ENCODE measurements around the gene CXorf58.
A peak's percentile ranks its signal among the peaks of the same experiment; 100 is the strongest.

The CXorf58 gene

DNA sequence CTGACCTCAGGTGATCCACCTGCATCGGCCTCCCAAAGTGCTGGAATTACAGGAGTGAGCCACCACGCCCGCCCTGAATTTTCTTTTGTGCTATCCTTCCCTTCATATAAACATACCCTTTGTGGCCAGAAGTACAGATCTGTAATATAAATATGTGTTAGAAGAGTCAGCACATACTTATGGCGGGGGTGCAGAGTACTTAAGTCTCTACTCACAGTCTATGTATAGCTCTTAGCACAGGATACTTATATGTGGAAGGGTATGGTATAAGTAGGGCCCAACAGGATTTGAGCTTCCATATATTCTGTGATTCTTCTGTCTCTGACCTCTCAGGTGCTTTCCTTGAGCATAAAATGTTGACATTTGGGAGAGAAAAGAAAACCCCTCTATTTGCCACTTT is 18.2 kb downstream of the CXorf58 start:
- H3K4me1 Mint-ChIP-seq, result peaks cover 2% of the 10 kb centered on the region
- H3K9me3 Mint-ChIP-seq, result no peaks in the 10 kb centered on the region
- ATAC-seq (no peak), DNase-seq (ENCODE audit: low spot score in 2 of 2) (no peak)
- H3K36me3 Mint-ChIP-seq, result no peaks in the 10 kb centered on the region
- no peak overlapping the region for H3K27ac Mint-ChIP-seq
- H3K4me3 Mint-ChIP-seq, result no peak overlapping the region

- DNase-seq (ENCODE audit: low spot score in 2 of 2), result no peak
- H3K9me3 Mint-ChIP-seq, result no peaks in the 10 kb centered on the region
- no peak for ATAC-seq
- no peaks in the 10 kb centered on the region for H3K36me3 Mint-ChIP-seq
- H3K27ac Mint-ChIP-seq, result peak overlapping the region; percentile 88
- no peak overlapping the region for H3K4me3 Mint-ChIP-seq
- H3K4me1 Mint-ChIP-seq, result peaks cover 6% of the 10 kb centered on the region
Measured at GRCh38 chrX:23930894-23931604, 23.2 kb downstream of the CXorf58 start.

DNA sequence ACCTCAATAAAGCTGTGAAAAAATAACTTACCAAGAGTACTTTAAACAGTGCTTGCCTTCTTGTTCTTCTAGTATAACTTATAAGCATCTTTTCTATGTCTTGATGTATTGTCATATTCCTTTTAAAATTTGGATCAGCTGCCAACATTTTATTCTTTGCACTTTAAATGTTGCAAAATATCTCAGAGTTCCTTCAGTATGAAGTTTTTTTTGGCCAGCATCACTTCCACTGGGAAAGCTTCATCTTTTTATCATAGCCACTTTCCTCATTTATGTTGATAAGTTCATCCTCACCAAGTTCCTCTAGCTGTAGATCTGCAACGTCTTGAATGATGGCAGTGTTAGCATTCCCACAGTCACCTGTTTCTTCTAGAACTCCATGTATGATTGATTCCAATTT is 24.2 kb downstream of the CXorf58 start:
- DNase-seq (ENCODE audit: low spot score in 2 of 2), result no peak
- Mint-ChIP-seq H3K4me1 (peaks cover 6% of the 10 kb centered on the region), H3K36me3 (no peaks in the 10 kb centered on the region), H3K27ac (peak overlapping the region; percentile 88), H3K4me3 (no peak overlapping the region), H3K9me3 (no peaks in the 10 kb centered on the region)
- no peak for ATAC-seq

DNA sequence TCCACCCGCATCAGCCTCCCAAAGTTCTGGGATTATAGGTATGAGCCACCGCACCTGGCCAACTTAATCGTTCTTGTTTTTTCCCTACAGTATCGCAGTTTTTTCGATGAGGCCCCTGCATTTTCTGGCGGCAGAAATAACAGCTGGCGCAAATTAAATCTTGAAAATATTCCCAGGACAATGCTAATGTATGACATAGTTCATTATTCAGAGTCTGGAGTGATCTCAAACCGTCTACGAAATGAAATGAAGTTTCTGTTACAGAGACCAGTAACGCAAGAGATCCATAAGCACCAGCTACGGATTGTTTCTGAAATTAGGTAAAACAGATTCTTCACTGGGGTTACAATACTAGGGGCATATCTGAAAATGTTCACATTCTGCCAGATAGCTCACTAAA is 27.3 kb downstream of the CXorf58 start:
- no peak for DNase-seq (ENCODE audit: low spot score in 2 of 2)
- Mint-ChIP-seq H3K27ac (no peak overlapping the region), H3K9me3 (no peaks in the 10 kb centered on the region), H3K36me3 (no peaks in the 10 kb centered on the region), H3K4me1 (peaks cover 6% of the 10 kb centered on the region), H3K4me3 (no peak overlapping the region)
- no peak for ATAC-seq

DNA sequence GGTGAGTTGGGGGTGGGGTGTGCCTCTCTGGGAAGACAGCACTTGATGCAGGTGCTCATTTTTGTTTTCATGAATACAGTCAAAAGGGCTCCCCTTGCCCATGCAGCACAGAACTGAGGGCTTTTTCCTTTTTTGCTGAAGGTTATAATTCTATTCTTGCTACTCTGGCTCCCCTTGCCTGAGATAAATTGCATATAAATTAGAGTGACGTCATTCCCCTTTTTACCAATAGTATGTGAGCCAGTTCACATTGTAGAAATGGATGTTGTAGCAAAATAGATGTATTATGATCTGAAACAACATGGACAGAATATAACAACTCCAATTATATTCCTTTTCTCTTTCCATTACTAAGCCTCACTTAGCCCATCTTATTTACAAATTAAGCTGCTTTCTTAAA is 28.4 kb downstream of the CXorf58 start:
- no peak for DNase-seq (ENCODE audit: low spot score in 2 of 2)
- H3K4me3 Mint-ChIP-seq, result no peak overlapping the region
- peaks cover 3% of the 10 kb centered on the region for H3K4me1 Mint-ChIP-seq
- H3K9me3 Mint-ChIP-seq, result no peaks in the 10 kb centered on the region
- no peak overlapping the region for H3K27ac Mint-ChIP-seq
- no peaks in the 10 kb centered on the region for H3K36me3 Mint-ChIP-seq
- no peak for ATAC-seq

- no peak for DNase-seq (ENCODE audit: low spot score in 2 of 2)
- Mint-ChIP-seq H3K9me3 (no peaks in the 10 kb centered on the region), H3K4me1 (no peaks in the 10 kb centered on the region), H3K36me3 (no peaks in the 10 kb centered on the region), H3K27ac (no peak overlapping the region), H3K4me3 (no peak overlapping the region)
- ATAC-seq, result no peak
Measured at GRCh38 chrX:23937100-23937499, 29.3 kb downstream of the CXorf58 start.

DNA sequence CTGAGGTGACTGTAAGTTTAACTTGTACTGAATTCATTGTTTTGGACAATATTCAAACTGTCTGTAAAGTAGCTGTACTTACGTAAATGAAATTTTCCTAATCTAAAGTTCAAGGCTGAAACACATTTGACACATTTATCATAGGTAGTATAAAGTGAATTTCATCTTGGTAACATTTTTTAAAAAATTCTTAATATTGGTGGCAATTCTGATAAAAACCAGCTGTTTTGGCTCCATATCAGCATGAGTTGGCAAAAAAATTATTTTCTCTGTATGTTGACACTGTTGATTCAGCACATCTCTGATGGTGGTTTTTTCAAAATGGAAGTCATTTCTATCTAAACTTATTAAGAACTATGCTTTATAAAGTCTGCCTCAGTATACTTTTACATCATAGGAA is 30.9 kb downstream of the CXorf58 start:
- Mint-ChIP-seq H3K4me1 (no peaks in the 10 kb centered on the region), H3K36me3 (no peaks in the 10 kb centered on the region), H3K27ac (no peak overlapping the region), H3K4me3 (no peak overlapping the region), H3K9me3 (no peaks in the 10 kb centered on the region)
- no peak for ATAC-seq
- DNase-seq (ENCODE audit: low spot score in 2 of 2), result no peak

GRCh38 chrX:23939203-23939602 is 31.4 kb downstream of the CXorf58 start:
- Mint-ChIP-seq H3K4me1 (no peaks in the 10 kb centered on the region), H3K36me3 (no peaks in the 10 kb centered on the region), H3K9me3 (no peaks in the 10 kb centered on the region), H3K4me3 (no peak overlapping the region), H3K27ac (no peak overlapping the region)
- ATAC-seq, result no peak
- no peak for DNase-seq (ENCODE audit: low spot score in 2 of 2)

GRCh38 chrX:23944234-23944633 is 36.4 kb downstream of the CXorf58 start:
- Mint-ChIP-seq H3K27ac (no peak overlapping the region), H3K4me3 (no peak overlapping the region), H3K36me3 (no peaks in the 10 kb centered on the region), H3K9me3 (no peaks in the 10 kb centered on the region), H3K4me1 (no peaks in the 10 kb centered on the region)
- DNase-seq (ENCODE audit: low spot score in 2 of 2) (no peak), ATAC-seq (no peak)

- H3K9me3 Mint-ChIP-seq, result no peaks in the 10 kb centered on the region
- no peaks in the 10 kb centered on the region for H3K4me1 Mint-ChIP-seq
- DNase-seq (ENCODE audit: low spot score in 2 of 2) (no peak), ATAC-seq (no peak)
- H3K4me3 Mint-ChIP-seq, result no peak overlapping the region
- no peak overlapping the region for H3K27ac Mint-ChIP-seq
- no peaks in the 10 kb centered on the region for H3K36me3 Mint-ChIP-seq
Measured at GRCh38 chrX:23945206-23945605, 37.4 kb downstream of the CXorf58 start.

DNA sequence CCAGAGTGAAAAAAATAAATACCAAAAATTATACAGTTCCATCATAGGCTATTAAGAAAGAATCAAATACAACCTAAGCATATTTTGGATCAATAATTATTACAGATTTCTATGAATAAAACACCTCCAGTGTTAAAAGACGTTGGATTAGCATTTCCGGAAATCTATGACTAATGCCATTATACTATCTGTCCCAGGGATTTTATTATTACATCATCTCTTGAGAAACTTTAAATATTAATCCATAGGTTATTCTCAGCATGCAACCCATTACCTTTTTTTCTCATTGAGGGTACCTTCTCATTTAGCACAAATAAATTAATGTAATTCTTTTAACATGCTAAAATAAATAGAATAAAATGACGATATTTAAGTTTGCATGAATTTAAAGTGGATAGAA is 44.6 kb downstream of the CXorf58 start:
- no peaks in the 10 kb centered on the region for H3K9me3 Mint-ChIP-seq
- H3K4me3 Mint-ChIP-seq, result peak overlapping the region; percentile 72
- H3K27ac Mint-ChIP-seq, result no peak overlapping the region
- ATAC-seq, result no peak
- peaks cover 8% of the 10 kb centered on the region for H3K4me1 Mint-ChIP-seq
- no peaks in the 10 kb centered on the region for H3K36me3 Mint-ChIP-seq
- no peak for DNase-seq (ENCODE audit: low spot score in 2 of 2)

GRCh38 chrX:23952984-23953907 is 45.4 kb downstream of the CXorf58 start:
- H3K4me3 Mint-ChIP-seq, result peak overlapping the region; percentile 72
- H3K9me3 Mint-ChIP-seq, result no peaks in the 10 kb centered on the region
- H3K27ac Mint-ChIP-seq, result peak overlapping the region; percentile 78
- peak; percentile 11 to 66 for DNase-seq (ENCODE audit: low spot score in 2 of 2)
- H3K4me1 Mint-ChIP-seq, result peaks cover 8% of the 10 kb centered on the region
- ATAC-seq, result peak; percentile 98
- no peaks in the 10 kb centered on the region for H3K36me3 Mint-ChIP-seq

- Mint-ChIP-seq H3K4me1 (peaks cover 8% of the 10 kb centered on the region), H3K9me3 (no peaks in the 10 kb centered on the region), H3K36me3 (no peaks in the 10 kb centered on the region), H3K4me3 (peak overlapping the region; percentile 72), H3K27ac (peak overlapping the region; percentile 78)
- ATAC-seq, result no peak
- no peak for DNase-seq (ENCODE audit: low spot score in 2 of 2)
Measured at GRCh38 chrX:23953908-23954269, 46.1 kb downstream of the CXorf58 start.

GRCh38 chrX:23954396-23954795 is 46.6 kb downstream of the CXorf58 start:
- H3K27ac Mint-ChIP-seq, result no peak overlapping the region
- H3K9me3 Mint-ChIP-seq, result no peaks in the 10 kb centered on the region
- ATAC-seq (no peak), DNase-seq (ENCODE audit: low spot score in 2 of 2) (no peak)
- H3K36me3 Mint-ChIP-seq, result no peaks in the 10 kb centered on the region
- peaks cover 8% of the 10 kb centered on the region for H3K4me1 Mint-ChIP-seq
- no peak overlapping the region for H3K4me3 Mint-ChIP-seq

DNA sequence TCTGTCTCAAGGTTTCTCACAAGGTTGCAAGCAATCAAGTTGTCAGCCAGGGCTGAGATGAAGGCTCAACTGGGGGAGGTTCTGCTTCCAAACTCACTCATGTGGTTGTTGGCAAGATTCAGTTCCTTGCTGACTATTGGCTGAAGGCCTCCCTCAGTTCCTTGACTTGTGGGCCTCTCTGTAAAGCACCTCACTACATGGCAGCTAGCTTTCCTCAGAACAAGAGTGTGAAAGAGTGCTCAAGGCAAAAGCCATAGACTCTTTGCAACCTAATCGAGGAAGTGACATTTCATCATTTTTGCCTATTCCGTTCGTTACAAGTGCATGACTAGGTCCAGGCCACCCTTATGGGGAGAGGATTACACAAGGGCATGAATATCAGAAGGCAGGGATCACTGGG is 52.0 kb downstream of the CXorf58 start:
- Mint-ChIP-seq H3K27ac (no peak overlapping the region), H3K9me3 (no peaks in the 10 kb centered on the region), H3K36me3 (no peaks in the 10 kb centered on the region), H3K4me1 (no peaks in the 10 kb centered on the region), H3K4me3 (no peak overlapping the region)
- DNase-seq (ENCODE audit: low spot score in 2 of 2), result no peak
- no peak for ATAC-seq

DNA sequence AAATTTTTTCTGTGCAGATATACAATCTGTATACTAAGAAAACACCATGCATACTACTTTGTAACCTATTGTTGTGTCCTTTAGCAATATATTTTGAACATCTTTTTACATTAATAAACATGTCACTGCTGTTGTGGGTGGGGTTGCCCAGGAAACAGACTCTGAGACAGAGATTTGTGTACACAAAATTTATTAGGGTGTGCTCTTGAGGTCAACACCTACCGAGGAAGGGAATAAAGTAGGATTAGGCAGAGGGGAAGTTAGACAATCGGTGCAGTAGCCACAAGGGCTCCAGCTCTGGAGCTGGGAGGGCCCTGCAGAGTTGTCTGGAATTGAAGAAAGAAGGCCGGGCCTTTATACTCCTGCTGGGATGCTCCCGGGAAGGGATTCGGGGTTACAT is 56.4 kb downstream of the CXorf58 start:
- ATAC-seq (no peak), DNase-seq (ENCODE audit: low spot score in 2 of 2) (no peak)
- Mint-ChIP-seq H3K4me1 (no peaks in the 10 kb centered on the region), H3K27ac (no peak overlapping the region), H3K4me3 (no peak overlapping the region), H3K36me3 (no peaks in the 10 kb centered on the region), H3K9me3 (no peaks in the 10 kb centered on the region)
